WTC11 (cell line): ENCODE results near the gene OR4D2. TPM values are rescaled to one million over a fixed set of nuclear protein-coding genes. Genes with fewer than 3 reads are reported as not detected.

Experiments
- ATAC-seq: fragments of 200-7000 bp; cut with Tn5 transposase; 2 replicates; pipeline ENCODE4 v1.10.0; 2021; ENCODE audit warnings: mild to moderate bottlenecking, moderate library complexity
- CTCF ChIA-PET: fragments of 300-600 bp; sonication (Branson Sonifier 250); formaldehyde crosslinking; loops from one replicate; lab custom pipeline; 2021; ENCODE audit warnings: antibody characterized with exemption; lab: Charles Lee
- POLR2A ChIA-PET: fragments of 350-600 bp; sonication (Branson Sonifier 250); formaldehyde crosslinking; loops from one replicate; lab custom pipeline; 2021; ENCODE audit warnings: antibody characterized with exemption; lab: Charles Lee
- DNase-seq: peaks from one replicate; pipeline ENCODE4 v3.0.0; 2021; ENCODE audit warnings: low spot score
- H3K27ac Mint-ChIP-seq: 2 replicates; pipeline ENCODE4 v1.8.0; 2021; ENCODE audit warnings: mixed read lengths
- H3K27me3 Mint-ChIP-seq: 2 replicates; pipeline ENCODE4 v1.8.0; 2021; ENCODE audit warnings: low read depth, mild to moderate bottlenecking, moderate library complexity, mixed read lengths
- H3K36me3 Mint-ChIP-seq: 2 replicates; pipeline ENCODE4 v1.8.0; 2021; ENCODE audit warnings: mixed read lengths
- H3K4me1 Mint-ChIP-seq: 2 replicates; pipeline ENCODE4 v1.8.0; 2022; ENCODE audit warnings: mixed read lengths
- H3K4me3 Mint-ChIP-seq: 2 replicates; pipeline ENCODE4 v1.8.0; 2021; ENCODE audit warnings: mild to moderate bottlenecking, moderate library complexity, mixed read lengths
- H3K9me3 Mint-ChIP-seq: 2 replicates; pipeline ENCODE4 v1.8.0; 2021; ENCODE audit warnings: mixed read lengths
- AFF4 ChIP-seq: sonication (generic); formaldehyde crosslinking; IDR thresholded peaks from 2 replicates; pipeline ENCODE4 v1.8.1; 2023; ENCODE audit warnings: mild to moderate bottlenecking, missing genetic modification reagents, borderline replicate concordance
- ARID4B ChIP-seq: sonication (generic); formaldehyde crosslinking; IDR thresholded peaks from 2 replicates; pipeline ENCODE4 v1.8.0; 2023; ENCODE audit warnings: missing genetic modification reagents, mild to moderate bottlenecking, borderline replicate concordance
- CTCF ChIP-seq: fragments of 200-600 bp; IDR thresholded peaks from 2 replicates; pipeline ENCODE4 v1.8.0; 2022; ENCODE audit warnings: antibody characterized with exemption
- MAX ChIP-seq: sonication (generic); formaldehyde crosslinking; IDR thresholded peaks from 2 replicates; pipeline ENCODE4 v1.8.0; 2022; ENCODE audit warnings: mild to moderate bottlenecking, missing genetic modification reagents
- NFATC4 ChIP-seq: fragments of 250-450 bp; sonication (Bioruptor Pico); IDR thresholded peaks from 2 replicates; pipeline ENCODE4 v1.9.0; 2021; ENCODE audit warnings: mild to moderate bottlenecking
- NFYB ChIP-seq: sonication (generic); formaldehyde crosslinking; conservative IDR thresholded peaks from 2 replicates; pipeline ENCODE4 v1.8.0; 2022; ENCODE audit warnings: low read depth, missing genetic modification reagents
- SOX15 ChIP-seq: fragments of 250-450 bp; sonication (Bioruptor Pico); IDR thresholded peaks from 2 replicates; pipeline ENCODE4 v1.9.0; 2021; ENCODE audit warnings: mild to moderate bottlenecking
- TCF7 ChIP-seq: sonication (generic); formaldehyde crosslinking; IDR thresholded peaks from 2 replicates; pipeline ENCODE4 v1.8.0; 2022; ENCODE audit warnings: mild to moderate bottlenecking, low read depth, missing genetic modification reagents, moderate library complexity
- TEAD1 ChIP-seq: sonication (generic); formaldehyde crosslinking; IDR thresholded peaks from 2 replicates; pipeline ENCODE4 v1.8.0; 2022; ENCODE audit warnings: mild to moderate bottlenecking, missing genetic modification reagents
- TP53 ChIP-seq: sonication (generic); formaldehyde crosslinking; IDR thresholded peaks from 2 replicates; pipeline ENCODE4 v1.8.1; 2023; ENCODE audit warnings: mild to moderate bottlenecking, missing genetic modification reagents
- ZNF121 ChIP-seq: sonication (generic); formaldehyde crosslinking; IDR thresholded peaks from 2 replicates; pipeline ENCODE4 v1.8.0; 2023; ENCODE audit warnings: missing genetic modification reagents
- ZNF416 ChIP-seq: fragments of 250-450 bp; sonication (Bioruptor Pico); IDR thresholded peaks from 2 replicates; pipeline ENCODE4 v1.9.0; 2021; ENCODE audit warnings: mild to moderate bottlenecking, inconsistent platforms
- total RNA-seq: library from RNA; stranded (reverse); gene quantifications from 3 replicates; pipeline ENCODE4 v1.2.3, GENCODE V29; 2021
- TF ChIP-seq, protein P1 (sequence below): sonication (generic); formaldehyde crosslinking; IDR thresholded peaks from 2 replicates; pipeline ENCODE4 v1.8.1; 2023; ENCODE audit warnings: mild to moderate bottlenecking, missing genetic modification reagents

Gene OR4D2
- total RNA-seq, 1 experiment from 2014 or later, result not detected

DNA sequence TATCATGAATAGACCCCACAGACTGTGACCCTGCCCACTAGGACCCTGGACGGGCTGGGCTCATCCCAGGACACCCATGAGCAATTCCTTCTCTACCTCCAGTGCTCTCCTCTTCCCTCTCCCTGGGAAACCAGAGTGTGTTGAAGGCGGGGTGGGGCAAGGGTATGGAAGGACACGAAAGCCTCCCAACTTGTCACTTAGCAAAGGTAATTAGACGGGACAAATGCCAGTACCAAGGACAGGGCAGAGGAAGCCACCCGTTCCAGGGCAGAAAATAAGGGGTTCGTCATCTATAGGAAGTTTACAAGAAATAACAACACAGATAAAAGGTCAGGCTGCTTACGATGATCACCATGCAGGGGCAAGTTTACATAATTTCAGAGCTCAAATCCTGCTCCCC is 20.9 kb downstream of the OR4D2 start (continued):
- TF ChIP-seq ARID4B (CRISPR knock-in tag), result no peak

DNA sequence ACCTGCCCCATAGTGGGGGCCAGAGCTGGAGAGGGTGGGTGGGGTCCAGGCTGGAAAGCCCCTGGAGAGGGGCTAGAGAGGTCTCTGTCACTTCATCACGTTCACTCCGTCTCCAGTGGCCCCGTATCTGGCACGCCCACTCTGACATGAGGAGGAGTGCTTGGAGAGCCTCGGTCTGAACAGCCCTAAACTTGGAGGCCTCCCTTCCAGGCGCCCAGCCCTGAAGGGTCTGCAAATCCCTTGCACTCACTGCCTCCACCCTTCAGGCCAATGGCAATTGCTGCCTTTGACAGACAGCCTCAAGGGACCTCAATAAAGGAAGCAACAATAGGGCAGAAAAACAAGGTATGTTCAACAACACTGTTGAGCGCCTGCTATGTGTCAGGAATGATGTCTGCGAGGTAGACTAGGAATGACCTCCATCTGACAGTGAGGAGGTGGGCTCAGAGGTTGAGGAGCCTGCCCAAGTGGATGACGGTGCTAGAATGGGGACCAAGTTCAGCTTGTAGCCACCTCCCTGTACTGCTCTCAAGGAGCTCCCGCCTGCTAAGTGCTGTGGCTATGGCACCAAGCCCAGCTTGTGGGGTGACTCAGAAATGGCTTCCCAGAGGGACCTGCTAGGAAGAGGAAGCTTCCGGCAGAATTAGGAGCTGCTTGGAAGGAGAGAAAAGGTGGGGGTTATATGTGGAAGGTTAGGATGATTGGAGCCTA is 22.8 kb downstream of the OR4D2 start:
- Mint-ChIP-seq H3K4me1 (peaks cover 9% of the 10 kb centered on the region), H3K27ac (no peak overlapping the region), H3K27me3 (peaks cover 6% of the 10 kb centered on the region; the same call in 1 of the 2 replicates), H3K4me3 (no peak overlapping the region), H3K9me3 (no peaks in the 10 kb centered on the region), H3K36me3 (no peaks in the 10 kb centered on the region)
- CTCF ChIA-PET, result interaction anchor here (2.6 kb wide), 1 partner anchor 11 kb away, joined by 10 read pairs; no protein-coding TSS in a partner anchor
- ATAC-seq (no peak), DNase-seq (no peak)
- TF ChIP-seq, protein P1, sequence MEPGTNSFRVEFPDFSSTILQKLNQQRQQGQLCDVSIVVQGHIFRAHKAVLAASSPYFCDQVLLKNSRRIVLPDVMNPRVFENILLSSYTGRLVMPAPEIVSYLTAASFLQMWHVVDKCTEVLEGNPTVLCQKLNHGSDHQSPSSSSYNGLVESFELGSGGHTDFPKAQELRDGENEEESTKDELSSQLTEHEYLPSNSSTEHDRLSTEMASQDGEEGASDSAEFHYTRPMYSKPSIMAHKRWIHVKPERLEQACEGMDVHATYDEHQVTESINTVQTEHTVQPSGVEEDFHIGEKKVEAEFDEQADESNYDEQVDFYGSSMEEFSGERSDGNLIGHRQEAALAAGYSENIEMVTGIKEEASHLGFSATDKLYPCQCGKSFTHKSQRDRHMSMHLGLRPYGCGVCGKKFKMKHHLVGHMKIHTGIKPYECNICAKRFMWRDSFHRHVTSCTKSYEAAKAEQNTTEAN (CRISPR knock-in tag), result no peak
- TF ChIP-seq AFF4 (CRISPR knock-in tag), result no peak
- no peak for TF ChIP-seq NFYB (CRISPR knock-in tag)
- no peak for TF ChIP-seq NFATC4 (CRISPR knock-in tag)
- TF ChIP-seq TEAD1 (CRISPR knock-in tag), result no peak
- no peak for TF ChIP-seq TCF7 (CRISPR knock-in tag)
- no peak for TF ChIP-seq CTCF
- TF ChIP-seq ZNF416 (CRISPR knock-in tag), result no peak
- TF ChIP-seq ZNF121 (CRISPR knock-in tag), result no peak
- TF ChIP-seq TP53 (CRISPR knock-in tag), result no peak
- no peak for TF ChIP-seq MAX (CRISPR knock-in tag)
- TF ChIP-seq SOX15 (CRISPR knock-in tag), result no peak
- POLR2A ChIA-PET, result no interaction called here
